ENCODE data around the gene RTN4.

RTN4 gene

DNA sequence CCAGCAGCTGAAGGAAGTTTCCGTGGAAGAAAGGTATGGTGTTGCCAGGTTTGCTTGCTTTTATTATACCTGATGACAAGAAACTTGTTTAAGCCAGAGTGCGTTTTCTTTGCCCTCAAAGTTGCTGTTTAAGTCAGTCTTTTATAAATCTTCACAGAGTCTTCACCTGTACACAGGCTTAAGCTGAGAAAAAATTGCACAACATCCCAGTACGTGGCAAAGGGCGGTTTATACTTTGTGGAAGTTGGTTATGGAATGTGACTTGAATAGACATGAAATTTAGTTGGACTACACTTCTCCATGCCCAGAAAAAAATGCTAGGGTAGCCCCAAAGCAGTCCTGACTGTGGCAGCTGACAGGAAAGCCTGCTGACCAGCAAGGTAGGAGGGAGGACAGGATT lies 121.5 kb downstream of the RTN4 start:
- in situ Hi-C loops (cut with MboI; ENCODE audit: low sequenced_read_pairs), result no loop called here

DNA sequence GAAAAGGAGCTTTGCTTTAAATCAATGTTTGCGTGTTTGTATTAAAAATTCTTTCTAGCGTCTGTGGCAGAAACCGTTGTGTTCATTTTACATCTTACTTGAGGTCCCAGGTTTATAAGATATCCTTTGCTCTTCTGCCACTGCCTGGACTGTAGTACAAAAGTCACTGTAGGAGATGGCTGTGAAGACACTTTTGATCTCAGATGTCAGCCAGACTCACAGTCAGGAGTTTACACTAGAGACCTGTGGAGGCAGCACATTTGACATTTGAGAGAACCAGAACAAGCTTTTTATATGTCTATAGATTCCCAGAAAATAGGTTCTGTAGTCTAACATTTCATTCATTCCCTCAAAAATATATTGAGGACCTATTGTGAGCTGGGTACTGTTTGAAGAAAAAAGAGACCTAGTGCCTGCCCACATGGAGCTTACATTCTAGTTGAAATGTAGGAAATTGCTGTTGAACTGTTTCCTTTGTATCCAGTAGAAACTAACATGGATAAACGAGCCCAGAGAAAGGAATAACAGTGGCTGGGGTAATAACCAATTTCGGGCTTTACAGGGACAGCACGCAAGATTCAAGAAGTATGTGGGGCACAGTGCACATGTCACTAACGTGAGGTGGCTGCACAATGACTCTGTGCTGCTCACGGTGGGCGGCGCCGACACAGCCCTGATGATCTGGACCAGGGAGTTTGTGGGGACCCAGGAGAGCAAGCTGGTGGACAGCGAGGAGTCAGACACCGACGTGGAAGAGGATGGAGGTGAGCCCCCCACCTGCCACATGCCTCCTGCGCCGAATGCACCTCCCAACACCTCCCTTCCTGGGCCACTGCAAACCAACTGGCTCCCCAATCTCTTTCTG lies 122.3 kb downstream of the RTN4 start:
- in situ Hi-C loops (cut with MboI; ENCODE audit: low sequenced_read_pairs), result no loop called here

DNA sequence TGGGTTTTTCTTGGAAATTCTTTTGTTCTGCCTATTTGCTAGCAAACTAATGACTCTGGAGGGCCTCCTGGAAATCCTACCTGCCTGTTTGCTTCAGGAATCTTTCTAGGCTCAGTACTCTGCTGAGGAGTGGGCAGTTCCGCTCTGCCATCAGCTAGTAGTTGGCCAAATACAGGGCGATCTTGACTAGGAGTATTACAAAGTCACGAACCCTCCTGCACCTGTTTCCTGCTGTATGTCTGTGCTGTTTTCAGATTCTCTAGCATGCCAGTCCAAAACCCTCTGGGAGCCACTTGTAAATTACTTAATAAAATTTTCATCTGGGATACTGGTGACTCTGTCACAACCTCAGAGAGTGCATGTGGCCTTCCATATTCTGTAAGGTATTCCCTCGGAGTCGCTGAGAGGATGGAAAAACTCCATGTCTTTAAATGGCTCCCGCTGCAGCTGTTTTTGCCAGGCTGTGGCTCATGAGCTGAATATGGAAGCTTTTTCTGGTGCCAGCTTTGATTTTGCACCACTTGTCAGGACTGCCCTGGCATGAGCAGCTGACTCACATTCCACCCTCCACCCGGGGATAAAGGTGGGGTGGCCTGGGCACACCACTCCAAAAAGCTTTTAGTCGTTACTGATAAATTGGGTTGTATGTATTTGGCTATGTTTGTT lies 123.0 kb downstream of the RTN4 start:
- in situ Hi-C loops (cut with MboI; ENCODE audit: low sequenced_read_pairs), result no loop called here

DNA sequence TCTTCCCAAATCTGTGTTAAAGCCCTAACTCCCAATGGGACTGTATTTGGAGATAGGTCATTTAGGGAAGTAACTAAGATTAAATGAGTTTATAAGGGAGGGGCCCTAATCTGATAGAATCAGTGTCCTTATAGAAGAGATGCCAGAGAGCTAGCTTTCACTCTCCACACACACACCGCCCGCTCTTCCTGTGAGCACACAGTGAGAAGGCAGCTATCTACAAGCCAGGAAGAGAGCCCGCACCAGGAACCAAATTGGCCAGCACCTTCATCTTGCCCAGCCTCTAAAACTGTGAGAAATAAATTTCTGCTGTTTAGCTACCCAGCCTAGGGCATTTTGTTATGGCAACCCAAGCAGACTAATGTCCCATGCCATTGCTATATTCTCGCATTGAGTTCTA lies 125.2 kb downstream of the RTN4 start:
- in situ Hi-C loops (cut with MboI; ENCODE audit: low sequenced_read_pairs), result no loop called here

DNA sequence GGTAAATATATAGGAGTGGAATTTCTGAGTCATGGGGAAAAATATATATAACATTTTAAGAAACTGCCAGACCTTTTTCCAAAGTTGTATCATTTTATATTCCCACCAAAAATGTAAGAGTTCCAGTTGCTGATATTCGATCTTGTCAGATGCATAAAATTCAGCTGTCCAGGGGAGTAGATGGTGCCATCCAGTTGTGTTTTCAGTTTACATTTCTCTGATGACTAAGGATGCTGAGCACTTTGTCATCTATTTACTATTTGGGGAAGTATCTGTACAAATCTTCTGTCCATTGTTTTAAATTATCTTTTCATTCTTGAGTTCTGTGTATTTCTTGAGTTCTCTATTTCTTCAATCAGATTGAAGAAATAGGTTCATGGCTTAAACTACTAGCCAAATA lies 126.1 kb downstream of the RTN4 start:
- in situ Hi-C loops (cut with MboI; ENCODE audit: low sequenced_read_pairs), result no loop called here

All from HL-60/S4 treated with phorbol 12-myristate 13-acetate at 8.2 ng/mL for 4 days and 3 days (cell line).